ENCODE data around the gene EBNA1BP2.

GRCh38 chr1:43171312-43171875 is 696 bp downstream of the EBNA1BP2 start:
- TF ChIP-seq CTCF (IDR thresholded peaks at IDR 0.05) (no peak), POLR2A (IDR thresholded peaks at IDR 0.05) (no peak)
